ENCODE data around the gene CSF1R.

Gene CSF1R

DNA sequence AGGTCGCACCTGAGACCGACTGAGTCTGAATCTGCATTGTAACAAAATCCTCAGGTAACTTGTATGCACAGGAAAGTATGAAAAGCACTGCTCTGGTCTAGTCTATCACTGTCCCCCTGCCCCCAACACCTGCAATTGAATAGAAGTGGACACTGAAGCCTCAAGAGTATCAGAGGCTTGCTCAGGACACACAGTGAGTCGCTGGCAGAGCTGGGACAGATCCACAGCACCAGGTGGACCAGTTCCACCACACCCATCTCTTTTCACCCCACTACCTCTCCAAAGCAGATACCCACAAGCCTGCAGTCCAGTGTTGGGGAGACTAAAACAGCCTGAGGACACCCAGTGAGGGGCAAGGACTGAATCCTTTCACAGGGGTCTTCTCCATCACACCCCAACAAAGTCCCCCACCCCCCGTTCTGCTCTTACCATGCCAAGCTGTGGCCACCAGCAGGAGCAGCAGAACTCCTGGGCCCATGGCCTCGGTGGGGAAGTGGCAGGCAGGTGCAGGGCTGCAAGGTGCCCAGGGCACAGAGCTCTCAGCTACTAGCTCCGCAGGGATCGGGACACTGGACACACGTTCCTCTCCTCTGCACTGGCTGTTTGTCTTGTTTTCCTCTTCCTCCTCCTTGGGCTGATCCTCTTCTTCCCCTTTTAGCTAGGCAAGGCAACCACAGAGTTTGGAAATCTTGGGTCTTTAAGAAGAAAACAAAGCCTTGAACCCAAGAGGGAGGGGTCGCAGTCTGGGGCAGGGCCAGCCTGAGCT, at the start of gene CSF1R:
Gene CSF1R (minus strand): TSS at position 605 of the 766 bp plus-strand sequence. CDS start 127 bp downstream, at position 478.
- DNase-seq: no peak

DNA sequence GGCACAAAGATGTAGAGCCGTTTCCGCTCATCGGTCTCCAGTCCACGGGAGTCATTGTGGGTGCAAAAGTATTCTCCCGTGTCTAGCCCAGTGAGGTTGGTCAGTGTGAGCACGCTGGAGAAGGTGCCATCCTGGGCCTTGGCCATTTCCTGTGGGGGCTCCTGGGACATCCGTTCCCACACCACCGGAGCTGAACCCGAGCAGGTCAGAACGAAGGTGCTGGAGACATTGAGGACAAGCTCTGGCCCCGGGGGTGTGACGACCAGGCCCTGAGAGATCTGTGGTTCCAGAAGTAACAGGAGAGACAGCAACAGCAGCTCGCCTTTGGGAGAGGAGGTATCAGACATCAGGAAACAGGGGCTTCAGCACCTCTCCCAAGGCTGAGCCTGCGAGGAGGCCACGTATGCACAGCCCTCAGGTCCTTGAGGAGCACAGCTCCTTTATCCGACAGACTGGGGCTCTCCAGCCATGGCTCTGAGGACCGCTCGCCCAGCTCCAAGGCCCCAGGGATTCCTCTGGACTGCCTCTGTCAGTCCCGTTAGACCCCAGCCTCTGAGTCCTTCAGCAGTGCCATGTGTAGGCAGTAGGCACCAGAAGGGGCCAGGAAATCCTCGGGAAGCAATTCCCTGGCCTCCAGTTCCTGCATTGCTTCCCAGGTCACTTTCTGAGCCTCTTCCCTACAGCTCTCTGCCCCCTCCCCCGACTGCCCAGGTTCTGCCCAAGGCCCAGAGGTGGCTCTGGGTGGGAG, 49.4 kb upstream of the CSF1R start:
- no peak for DNase-seq

DNA sequence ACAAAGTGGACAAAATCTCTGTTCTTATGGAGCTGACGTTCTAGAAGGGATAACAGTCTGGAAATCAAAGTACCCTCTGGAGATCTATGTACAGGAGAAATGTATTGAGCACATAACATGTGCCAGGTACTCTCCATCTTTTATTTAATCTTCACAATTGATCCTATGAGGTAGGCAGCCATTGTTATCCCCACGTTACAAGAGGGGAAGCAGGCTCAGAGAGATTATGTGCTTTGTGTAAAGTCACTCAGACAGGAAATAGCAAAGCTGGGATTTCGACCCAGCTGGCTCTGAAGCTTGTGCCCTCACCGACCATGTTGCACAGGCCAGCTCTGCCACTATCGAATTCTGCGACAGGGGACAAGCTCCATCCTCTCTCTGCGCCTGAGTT, 47.8 kb upstream of the CSF1R start:
- no peak for DNase-seq

DNA sequence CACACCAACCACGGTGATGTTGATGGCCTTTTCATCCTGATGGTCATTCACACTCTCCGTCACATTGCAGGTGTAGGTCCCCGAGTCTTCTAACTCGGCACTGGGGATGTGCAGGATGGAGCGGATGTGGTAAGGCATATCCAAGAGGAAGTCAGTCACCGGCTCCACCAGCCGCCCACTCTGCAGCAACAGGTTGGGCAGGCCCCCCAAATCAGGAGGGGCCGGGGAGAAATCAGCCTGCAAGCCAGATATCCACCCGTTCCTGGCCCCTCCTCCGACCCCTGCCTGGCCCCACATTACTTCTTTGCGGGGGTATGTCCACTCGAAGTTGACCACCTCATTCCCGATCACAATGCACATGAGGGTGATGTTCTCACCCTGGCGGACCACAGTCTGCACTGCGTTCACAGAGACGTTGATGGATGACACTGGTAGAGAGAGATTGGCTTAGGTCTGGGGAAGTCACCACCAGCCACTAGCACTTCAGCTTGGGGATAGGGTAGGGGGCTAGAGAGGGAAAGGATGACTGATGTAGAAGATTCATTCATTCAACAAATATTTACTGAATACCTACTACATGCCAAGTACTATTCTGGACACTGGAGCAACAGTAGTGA, 47.3 kb upstream of the CSF1R start:
- no peak for DNase-seq

DNA sequence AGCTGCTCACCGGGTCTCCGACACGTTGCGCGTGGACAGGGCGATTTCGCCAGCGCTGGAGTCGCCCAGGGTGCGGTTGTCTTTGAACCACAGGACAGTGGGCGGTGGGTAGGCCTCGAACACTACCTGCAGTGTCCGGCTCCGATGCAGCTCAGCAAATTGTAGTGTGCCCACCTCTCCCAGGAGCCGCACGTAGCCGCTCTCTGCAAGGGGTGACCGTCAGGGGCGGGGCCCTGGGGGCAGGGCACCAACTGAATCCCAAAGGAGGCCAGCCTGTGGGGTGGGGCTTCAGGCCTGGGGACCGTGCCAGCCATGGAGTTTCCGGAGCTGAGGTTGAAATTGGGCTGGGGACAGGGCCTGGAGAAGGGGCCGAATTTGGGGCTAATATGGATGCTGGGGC, 46.4 kb upstream of the CSF1R start:
- DNase-seq: no peak

DNA sequence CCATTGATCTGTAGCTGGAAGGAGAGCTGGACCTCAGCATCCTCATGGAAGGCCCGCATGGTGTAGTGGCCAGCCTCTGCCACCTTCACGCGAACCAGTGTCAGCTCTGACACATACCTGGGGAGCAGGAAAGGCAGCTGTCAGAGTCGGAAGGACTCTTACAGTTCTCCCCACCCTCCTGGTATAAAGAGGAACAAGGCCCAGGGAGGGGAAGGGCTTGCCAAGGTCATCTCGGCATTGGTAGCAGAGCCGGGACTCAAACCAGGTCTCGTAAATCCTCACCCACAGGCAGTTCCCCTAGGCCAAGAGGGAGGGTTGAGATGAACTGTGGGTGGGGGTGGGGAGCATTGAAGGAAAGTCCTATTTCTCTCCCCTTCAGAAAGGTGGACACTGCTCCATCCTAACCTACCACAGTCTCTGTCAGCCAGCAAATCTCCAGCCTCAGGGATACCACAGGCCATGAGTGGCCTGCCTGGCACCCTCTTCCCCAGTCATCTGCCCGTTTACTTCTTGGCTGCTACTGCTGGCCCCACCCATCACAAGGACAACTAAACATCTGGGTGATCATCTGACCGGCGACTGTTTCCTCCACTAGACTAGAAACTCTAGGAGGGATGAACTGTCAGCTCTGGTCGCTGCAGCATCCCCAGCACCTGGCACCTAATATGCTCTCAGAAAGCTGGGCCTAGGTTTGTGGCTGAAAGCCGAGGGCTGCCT, 45.8 kb upstream of the CSF1R start:
- DNase-seq: no peak

DNA sequence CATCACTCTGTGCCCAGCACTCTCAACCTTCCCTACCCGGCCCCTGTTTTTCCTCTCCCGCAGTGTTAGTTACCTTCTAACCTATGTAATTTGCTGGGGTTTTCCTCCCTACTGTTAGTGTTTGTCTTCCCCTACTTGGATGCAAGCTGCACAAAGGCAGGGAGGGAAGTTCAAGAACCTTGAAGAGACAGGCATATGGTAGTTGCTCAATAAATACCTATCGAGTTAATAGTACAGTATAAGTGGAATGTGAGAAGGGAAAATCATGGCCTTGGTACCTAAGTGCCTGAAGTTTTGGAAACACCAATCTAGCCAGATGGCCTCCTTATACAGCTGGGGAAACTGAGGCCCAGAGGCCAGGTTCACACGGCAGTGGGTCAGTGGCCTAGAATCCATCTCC, 45.1 kb upstream of the CSF1R start:
- DNase-seq: no peak

DNA sequence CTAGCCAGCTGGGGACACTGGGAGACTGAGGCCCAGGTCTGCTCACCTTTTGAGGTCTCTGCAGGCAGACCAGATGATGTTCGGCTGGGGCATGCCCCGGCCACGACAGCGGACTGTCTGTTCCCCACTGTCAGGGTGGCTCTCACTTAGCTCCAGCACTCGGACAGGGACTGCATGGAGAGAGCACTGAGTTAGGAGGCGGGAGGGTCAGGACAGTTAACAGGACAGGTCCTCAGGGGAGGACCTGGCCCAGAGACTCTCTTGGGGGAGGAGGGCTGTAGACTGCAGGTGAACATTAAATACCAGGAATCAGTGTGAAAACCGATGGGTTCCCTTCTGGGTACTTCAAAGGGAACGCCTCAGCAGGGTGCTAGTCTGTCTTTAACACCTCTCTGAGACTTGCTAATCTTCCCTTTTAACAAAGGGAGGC, 44.2 kb upstream of the CSF1R start:
- DNase-seq: no peak

DNA sequence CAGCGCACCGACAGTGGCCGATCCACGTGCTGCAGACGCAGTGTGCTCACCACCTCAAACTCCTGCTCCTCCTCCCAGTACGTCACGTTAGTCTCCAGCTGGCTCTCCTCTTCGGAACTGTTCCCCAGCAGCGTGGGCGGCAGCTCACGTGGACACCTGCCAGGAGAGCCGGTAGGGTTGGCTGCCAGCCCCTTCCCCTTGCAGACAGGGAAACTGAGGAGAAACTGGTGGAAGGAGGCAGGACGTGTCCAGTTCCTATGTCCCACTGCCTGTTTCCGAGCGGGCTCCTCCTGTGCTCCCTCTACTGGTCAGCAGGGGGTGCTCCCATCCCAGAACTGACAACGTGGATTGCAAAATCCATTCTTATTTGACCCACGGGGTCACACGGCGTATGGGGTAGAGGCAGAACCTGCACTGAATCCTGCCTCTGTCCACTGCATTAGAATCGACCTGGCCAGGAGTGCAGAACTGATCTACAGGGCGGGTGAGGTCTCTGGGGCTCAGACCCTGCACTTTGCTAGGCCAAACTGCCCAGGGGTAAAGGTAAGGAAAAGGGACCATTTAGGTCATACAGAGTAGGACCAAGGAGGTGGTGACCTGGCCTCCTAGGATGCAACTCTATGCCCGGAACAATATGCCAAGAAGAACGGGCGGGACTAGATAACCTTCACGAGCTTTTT, 43.6 kb upstream of the CSF1R start:
- peak in 2 of 6 experiments; percentile 10 to 21 for DNase-seq

DNA sequence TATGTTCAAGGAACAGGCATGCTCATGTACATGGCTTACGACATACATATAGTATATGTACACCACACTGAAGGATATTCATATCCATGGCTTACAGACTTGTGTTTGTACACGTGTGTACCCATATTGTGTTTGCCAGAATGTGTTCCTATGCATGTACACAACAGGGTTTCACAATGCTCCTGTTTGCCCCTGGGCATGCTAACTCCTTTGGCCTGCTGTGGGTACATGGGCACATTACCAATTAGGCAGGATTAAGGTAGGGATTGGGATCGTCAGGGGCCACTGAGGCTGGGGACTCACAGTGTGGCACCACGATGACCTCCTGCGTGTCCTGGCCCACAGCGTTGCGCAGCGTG, 43.1 kb upstream of the CSF1R start:
- no peak for DNase-seq

DNA sequence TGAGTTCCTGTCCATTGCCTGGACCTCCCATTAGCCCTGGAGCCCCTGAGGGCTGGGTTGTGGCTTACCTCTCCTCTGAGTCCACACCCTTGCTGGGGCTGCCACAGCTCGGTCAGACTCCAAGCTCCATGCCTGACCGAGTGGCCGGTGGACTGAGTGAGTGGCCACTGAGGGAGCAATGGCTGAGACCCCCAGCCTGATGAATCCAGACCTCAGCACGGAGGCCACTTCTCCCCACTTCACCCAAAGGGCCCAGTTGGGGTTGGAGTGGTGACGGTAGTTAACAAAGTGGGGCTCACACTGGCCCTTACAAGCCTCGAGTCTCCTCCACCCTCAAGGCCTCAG, 40.5 kb upstream of the CSF1R start:
- DNase-seq: no peak

DNA sequence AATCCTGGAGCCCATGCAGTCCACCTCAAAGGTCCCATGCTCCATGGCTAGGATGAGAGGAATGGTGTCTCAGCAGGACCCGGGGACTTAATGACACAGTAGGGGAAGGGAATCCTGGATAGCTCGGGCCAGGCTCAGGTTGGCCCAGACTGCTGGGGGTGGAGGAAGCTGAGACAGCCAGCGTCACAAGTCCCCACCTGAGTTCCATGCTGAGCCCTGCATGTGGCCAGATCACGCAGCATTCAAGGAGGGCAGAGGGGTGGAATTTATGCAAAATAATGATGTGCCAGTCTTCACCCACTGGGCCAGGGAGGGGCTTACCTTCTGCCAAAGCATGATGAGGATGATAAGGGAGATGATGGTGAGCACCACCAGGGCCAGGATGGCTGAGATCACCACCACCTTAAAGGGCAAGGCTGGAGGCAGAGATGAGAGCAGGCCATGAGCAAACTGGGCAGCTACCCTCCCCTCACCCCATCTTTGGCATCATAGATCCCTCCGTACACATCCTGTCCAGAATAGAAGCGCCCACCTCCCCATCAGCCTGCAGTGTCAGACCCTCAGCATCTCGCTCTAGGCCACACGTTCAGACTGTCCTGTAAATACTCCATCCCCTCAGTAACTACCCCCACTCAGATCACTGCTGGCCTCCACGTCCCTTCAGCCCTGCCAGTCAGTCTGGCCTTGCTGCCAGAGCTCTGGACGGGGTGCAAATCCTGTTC, 40.0 kb upstream of the CSF1R start:
- DNase-seq: no peak

DNA sequence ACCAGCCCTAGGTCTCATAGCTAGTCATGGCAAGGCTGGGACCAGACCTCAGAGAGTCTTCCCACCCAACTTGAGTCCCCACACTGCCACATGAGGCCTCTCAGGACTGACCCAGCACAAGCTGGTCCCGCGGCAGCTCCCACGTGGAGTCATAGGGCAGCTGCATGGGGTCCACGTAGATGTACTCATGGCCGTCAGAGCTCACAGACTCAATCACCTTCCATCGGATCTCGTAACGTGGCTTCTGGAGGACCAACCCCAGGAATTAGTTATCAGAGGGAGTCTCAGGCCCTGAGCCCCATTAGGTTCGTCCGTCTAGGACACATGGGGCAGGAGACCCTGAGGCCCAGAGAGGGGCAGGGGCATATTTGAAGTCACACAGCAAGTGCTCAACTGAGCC, 39.0 kb upstream of the CSF1R start:
- DNase-seq: no peak

DNA sequence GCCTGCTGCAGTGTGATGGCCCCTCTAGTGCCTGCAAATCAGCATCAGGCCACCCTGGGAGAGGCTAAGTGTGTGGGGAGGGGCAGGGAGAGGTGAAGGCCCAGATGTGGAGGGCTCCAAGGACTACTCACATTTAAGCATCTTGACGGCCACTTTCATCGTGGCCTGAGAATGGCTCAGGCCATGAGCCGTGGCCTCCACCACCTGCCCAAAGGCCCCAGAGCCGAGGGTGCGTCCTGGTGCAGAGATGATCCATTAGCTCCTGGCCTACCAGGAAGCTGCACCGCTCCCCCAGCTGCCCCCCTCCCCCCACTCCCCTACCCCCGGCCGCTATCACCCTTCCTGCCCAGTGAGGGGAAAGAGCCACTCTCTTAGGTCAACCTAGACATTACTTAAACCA, 38.2 kb upstream of the CSF1R start:
- DNase-seq: no peak

DNA sequence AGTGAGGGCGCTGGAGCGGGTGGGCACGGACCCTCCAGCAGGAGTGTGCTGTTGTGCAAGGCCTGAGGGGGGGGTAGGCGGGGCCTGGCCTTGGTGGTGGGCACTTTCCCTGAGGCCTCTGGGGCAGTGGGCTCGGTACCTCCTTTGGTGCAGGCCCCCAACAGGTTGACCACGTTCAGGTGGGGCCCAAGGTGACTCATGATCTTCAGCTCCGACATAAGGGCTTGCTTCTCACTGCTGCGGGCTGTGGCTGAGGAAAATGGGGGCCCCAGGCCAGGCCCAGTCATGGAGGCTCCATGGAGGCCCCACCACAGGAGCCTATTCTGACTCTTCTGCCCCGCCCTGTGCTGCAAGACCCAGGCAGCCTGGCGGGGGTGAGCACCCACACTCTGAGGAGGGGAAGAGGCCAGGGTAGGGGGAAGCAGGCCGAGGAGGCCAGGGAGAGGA, 37.8 kb upstream of the CSF1R start:
- DNase-seq: no peak

DNA sequence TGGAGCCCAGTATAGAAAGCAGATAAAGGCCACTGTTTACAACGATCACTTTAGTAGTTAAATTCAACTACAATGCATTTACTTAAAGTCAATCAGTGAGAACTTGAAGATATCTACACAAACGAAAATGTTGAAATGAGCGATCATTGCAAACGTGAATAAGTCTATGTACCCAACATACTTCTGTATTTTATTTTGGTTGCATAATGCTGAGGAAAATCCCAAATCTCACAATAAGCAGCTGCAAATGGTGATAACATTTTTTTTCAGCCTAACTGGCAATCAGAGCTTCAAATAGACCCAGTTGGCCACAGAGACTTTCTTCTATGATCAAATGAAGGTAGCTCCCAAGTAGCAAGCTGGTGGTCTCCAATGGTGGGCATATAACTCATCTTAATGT, 37.2 kb upstream of the CSF1R start:
- no peak for DNase-seq

DNA sequence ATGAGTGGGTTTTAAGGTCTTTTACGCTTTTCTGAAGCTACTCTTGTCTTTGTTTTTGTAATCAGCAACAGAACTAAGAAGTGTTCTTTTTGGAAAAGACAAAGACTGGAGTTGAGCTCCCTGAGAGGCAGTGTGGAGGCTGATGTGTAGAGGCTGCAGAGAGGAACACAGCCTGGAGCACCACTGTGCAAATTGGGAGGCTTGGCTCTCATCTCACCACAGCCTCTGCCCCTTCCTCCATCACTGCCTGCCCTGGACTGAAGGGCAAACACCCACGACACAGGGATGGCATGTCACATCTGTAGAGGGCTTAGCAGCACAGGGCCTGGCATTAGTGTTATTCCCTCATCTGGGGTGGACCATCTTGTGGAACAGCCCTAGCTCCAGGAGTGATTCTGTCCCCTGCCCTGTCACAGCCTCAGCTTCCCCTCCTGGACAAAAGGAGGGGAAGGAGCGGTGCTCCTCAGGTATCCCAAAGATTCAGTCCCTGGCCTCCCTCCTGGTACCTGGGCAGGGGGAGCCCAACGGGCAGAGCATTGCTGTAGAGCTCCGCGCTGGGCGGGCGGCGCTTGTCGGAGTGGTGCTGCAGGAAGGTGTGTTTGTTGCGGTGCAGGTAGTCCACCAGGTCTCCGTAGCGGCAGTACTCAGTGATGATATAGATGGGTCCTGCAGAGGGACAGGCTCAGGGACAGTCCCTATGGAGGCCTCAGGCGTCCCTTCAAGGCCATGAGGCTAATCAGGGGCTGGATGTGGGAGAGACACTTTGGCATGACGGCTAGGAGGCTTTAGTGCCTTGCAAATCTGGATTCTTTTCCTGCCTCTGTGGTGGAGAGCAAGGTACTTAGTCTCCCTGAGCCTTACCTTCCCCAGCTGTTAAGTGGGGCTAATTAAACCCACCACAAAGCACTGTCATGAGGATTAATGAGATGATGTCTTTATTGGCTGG, 36.5 kb upstream of the CSF1R start:
- DNase-seq: no peak

DNA sequence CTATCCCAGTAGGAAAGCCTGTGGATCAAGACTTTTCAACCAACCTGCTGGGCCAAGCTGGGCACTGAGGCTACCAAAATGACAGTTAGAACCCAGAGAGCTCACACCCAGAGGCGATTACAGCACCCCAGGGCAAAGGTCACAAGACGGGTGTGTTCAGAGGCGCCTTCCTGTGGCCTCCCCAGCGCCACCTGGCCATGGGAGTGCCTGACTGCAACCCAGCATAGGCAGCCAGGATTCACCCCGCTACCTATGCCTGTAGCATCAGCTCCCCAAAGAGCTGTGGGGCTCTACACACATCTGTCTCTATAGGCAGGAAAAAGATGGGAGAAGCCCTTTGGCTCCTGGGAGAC, 35.8 kb upstream of the CSF1R start:
- DNase-seq: no peak

DNA sequence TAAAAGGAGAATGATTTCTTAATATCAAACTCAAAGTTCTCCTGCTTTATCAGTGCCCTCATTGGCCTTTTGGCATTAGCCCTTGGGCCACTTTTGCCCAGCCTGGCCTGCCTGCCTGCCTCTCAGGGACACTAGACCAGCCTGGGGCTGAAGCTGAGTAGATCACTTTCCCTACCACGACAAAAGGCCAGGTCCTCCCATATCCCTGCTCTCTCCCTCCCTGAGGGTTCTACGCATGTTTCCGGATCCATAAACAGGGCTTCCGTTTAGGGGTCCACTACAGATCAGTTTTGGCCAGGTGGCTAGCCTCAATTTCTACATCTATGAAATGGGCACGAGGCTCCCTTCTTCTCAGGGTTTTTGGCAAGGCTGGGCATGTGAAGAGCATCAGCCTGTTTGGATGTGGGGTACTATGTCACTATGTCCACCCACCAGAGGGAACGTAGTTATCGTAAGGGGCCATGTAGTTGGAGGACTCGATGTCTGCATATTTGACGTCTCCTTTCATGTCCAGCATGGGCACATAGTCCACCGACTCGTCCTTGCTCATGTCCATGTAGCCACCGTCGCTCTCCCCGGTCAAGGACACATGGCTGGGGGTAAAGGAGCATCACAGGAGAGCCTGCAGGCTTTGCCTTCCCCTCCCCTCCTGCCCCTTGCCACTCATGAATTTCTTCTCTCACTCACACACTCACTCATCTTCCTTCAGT, 35.2 kb upstream of the CSF1R start:
- no peak for DNase-seq

All from stimulated activated naive CD4-positive, alpha-beta T cell (primary cell).